A673 (cell line): ENCODE measurements around the gene KIRREL3.

Experiments used
- EZH2 ChIP-seq: fragments of 200-600 bp; sonication (generic); IDR thresholded peaks from 2 replicates; pipeline ENCODE4 v1.6.1; 2017; ENCODE audit warnings: borderline replicate concordance, low read depth, mild to moderate bottlenecking, mixed read lengths, antibody characterized with exemption, low read length; ENCODE audit not compliant: poor library complexity, severe bottlenecking
- TF ChIP-seq, protein P1 (sequence below): fragments of 300-800, 200-600 bp; sonication (generic); conservative IDR thresholded peaks from 2 replicates; pipeline ENCODE4 v1.5.1; 2017; ENCODE audit warnings: low read depth, mild to moderate bottlenecking, antibody characterized with exemption, low read length, moderate library complexity, mixed read lengths

DNA sequence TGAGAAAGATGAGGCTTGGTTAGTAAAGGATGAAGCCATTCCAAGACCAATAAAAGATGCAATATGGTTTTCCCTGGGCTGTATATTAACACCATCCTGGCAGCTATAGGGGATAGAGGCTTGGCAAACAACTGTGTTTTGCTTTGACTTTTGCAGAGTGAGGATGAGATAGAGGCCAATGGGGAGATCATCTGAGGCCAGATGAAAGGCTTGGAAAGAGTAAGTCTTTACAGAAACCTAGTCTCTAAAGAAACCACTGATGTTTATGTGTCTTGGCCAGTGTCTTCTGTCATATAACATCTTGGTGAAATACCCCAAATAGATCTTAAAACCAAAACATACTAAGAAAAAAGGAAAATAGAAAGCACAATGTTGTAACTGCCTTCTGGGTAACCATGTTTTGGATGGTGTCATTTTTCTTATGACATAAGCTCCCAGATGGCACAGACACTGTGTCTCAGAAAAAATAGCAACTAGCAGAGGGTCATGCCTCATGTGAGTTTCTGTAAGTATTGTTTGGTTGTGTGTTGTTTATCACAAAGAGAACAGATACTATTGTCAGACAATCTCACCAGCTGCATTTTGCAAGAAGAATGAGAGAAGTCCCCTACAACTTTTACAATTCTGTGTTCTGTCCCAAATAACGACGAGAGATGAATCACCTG is 339.7 kb downstream of the KIRREL3 start:
- TF ChIP-seq, protein P1, sequence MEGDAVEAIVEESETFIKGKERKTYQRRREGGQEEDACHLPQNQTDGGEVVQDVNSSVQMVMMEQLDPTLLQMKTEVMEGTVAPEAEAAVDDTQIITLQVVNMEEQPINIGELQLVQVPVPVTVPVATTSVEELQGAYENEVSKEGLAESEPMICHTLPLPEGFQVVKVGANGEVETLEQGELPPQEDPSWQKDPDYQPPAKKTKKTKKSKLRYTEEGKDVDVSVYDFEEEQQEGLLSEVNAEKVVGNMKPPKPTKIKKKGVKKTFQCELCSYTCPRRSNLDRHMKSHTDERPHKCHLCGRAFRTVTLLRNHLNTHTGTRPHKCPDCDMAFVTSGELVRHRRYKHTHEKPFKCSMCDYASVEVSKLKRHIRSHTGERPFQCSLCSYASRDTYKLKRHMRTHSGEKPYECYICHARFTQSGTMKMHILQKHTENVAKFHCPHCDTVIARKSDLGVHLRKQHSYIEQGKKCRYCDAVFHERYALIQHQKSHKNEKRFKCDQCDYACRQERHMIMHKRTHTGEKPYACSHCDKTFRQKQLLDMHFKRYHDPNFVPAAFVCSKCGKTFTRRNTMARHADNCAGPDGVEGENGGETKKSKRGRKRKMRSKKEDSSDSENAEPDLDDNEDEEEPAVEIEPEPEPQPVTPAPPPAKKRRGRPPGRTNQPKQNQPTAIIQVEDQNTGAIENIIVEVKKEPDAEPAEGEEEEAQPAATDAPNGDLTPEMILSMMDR: no peak
- no peak for TF ChIP-seq EZH2
